Measurements from ENCODE around the gene AP2B1.

Gene AP2B1

GRCh38 chr17:35651467-35651866, 64.3 kb downstream of the AP2B1 start:
- no peak overlapping the region for H3K9ac ChIP-seq (ENCODE audit: low read length)
- H3K9me2 ChIP-seq (replicated peaks; ENCODE audit: insufficient read depth, low read length): no peaks in the 10 kb centered on the region
- no peak overlapping the region for H3K27ac ChIP-seq (ENCODE audit: low read length)
- H3K79me2 ChIP-seq (ENCODE audit: low read length): no peaks in the 10 kb centered on the region
- no peaks in the 10 kb centered on the region for H3K4me1 ChIP-seq (ENCODE audit: low read length)
- no peaks in the 10 kb centered on the region for H3F3A ChIP-seq (ENCODE audit: insufficient read depth, low read length)
- no peaks in the 10 kb centered on the region for H4K20me1 ChIP-seq (ENCODE audit: insufficient read depth, low read length)
- no peak overlapping the region for H2AFZ ChIP-seq (ENCODE audit: low read length)
- no peaks in the 10 kb centered on the region for H3K27me3 ChIP-seq (replicated peaks; ENCODE audit: insufficient read depth, low read length)
- DNase-seq: no peak
- TF ChIP-seq EZH2 (optimal IDR thresholded peaks at IDR 0.05; ENCODE audit: low read depth, low read length) (no peak), CTCF (IDR thresholded peaks at IDR 0.05; ENCODE audit: low read length) (no peak), EZH2phosphoT487 (IDR thresholded peaks at IDR 0.05; ENCODE audit: low read length) (no peak)
- no peaks in the 10 kb centered on the region for H3K9me3 ChIP-seq (replicated peaks; ENCODE audit: insufficient read depth, low read length)
- no peak overlapping the region for H3K4me3 ChIP-seq (ENCODE audit: low read length)
- H3K36me3 ChIP-seq (replicated peaks; ENCODE audit: insufficient read depth, low read length): no peaks in the 10 kb centered on the region
- H3K4me2 ChIP-seq (ENCODE audit: low read depth, low read length): no peak overlapping the region

- Histone ChIP-seq H2AFZ (ENCODE audit: low read length) (no peak overlapping the region), H3K4me3 (ENCODE audit: low read length) (no peak overlapping the region), H3K4me2 (ENCODE audit: low read depth, low read length) (no peak overlapping the region), H3K4me1 (ENCODE audit: low read length) (no peaks in the 10 kb centered on the region), H3K36me3 (replicated peaks; ENCODE audit: insufficient read depth, low read length) (no peaks in the 10 kb centered on the region), H3K27me3 (replicated peaks; ENCODE audit: insufficient read depth, low read length) (no peaks in the 10 kb centered on the region), H4K20me1 (ENCODE audit: insufficient read depth, low read length) (no peaks in the 10 kb centered on the region), H3K9me2 (replicated peaks; ENCODE audit: insufficient read depth, low read length) (no peaks in the 10 kb centered on the region), H3K27ac (ENCODE audit: low read length) (no peak overlapping the region), H3K9me3 (replicated peaks; ENCODE audit: insufficient read depth, low read length) (no peaks in the 10 kb centered on the region), H3K9ac (ENCODE audit: low read length) (no peak overlapping the region), H3F3A (ENCODE audit: insufficient read depth, low read length) (no peaks in the 10 kb centered on the region), H3K79me2 (ENCODE audit: low read length) (no peaks in the 10 kb centered on the region)
- DNase-seq: no peak
- TF ChIP-seq EZH2 (optimal IDR thresholded peaks at IDR 0.05; ENCODE audit: low read depth, low read length) (no peak), EZH2phosphoT487 (IDR thresholded peaks at IDR 0.05; ENCODE audit: low read length) (no peak), CTCF (IDR thresholded peaks at IDR 0.05; ENCODE audit: low read length) (no peak)
Observed at GRCh38 chr17:35653619-35654361, 66.7 kb downstream of the AP2B1 start.

- no peaks in the 10 kb centered on the region for H3K9me3 ChIP-seq (replicated peaks; ENCODE audit: insufficient read depth, low read length)
- no peaks in the 10 kb centered on the region for H3K36me3 ChIP-seq (replicated peaks; ENCODE audit: insufficient read depth, low read length)
- H3K4me2 ChIP-seq (ENCODE audit: low read depth, low read length): no peak overlapping the region
- H3K79me2 ChIP-seq (ENCODE audit: low read length): no peaks in the 10 kb centered on the region
- H3K27me3 ChIP-seq (replicated peaks; ENCODE audit: insufficient read depth, low read length): no peaks in the 10 kb centered on the region
- no peaks in the 10 kb centered on the region for H3F3A ChIP-seq (ENCODE audit: insufficient read depth, low read length)
- no peak overlapping the region for H2AFZ ChIP-seq (ENCODE audit: low read length)
- H3K27ac ChIP-seq (ENCODE audit: low read length): no peak overlapping the region
- TF ChIP-seq CTCF (IDR thresholded peaks at IDR 0.05; ENCODE audit: low read length): no peak
- no peak for TF ChIP-seq EZH2 (optimal IDR thresholded peaks at IDR 0.05; ENCODE audit: low read depth, low read length)
- TF ChIP-seq EZH2phosphoT487 (IDR thresholded peaks at IDR 0.05; ENCODE audit: low read length): no peak
- no peak overlapping the region for H3K9ac ChIP-seq (ENCODE audit: low read length)
- H3K9me2 ChIP-seq (replicated peaks; ENCODE audit: insufficient read depth, low read length): no peaks in the 10 kb centered on the region
- no peak for DNase-seq
- no peaks in the 10 kb centered on the region for H4K20me1 ChIP-seq (ENCODE audit: insufficient read depth, low read length)
- H3K4me1 ChIP-seq (ENCODE audit: low read length): no peaks in the 10 kb centered on the region
- H3K4me3 ChIP-seq (ENCODE audit: low read length): no peak overlapping the region
Observed at GRCh38 chr17:35655303-35655702, 68.2 kb downstream of the AP2B1 start.
